WTC11 (cell line): ENCODE data around the gene DAB1.

Experiments used
- ATF3 ChIP-seq: sonication (generic); formaldehyde crosslinking; conservative IDR thresholded peaks from 2 replicates; pipeline ENCODE4 v1.8.1; 2022; ENCODE audit warnings: mild to moderate bottlenecking, missing genetic modification reagents
- CREB1 ChIP-seq: sonication (generic); formaldehyde crosslinking; IDR thresholded peaks from 2 replicates; pipeline ENCODE4 v1.8.0; 2023; ENCODE audit warnings: mild to moderate bottlenecking, missing genetic modification reagents
- CTCF ChIP-seq: fragments of 200-600 bp; IDR thresholded peaks from 2 replicates; pipeline ENCODE4 v1.8.0; 2022; ENCODE audit warnings: antibody characterized with exemption
- E2F5 ChIP-seq: sonication (generic); formaldehyde crosslinking; IDR thresholded peaks from 2 replicates; pipeline ENCODE4 v1.8.1; 2022; ENCODE audit warnings: mild to moderate bottlenecking, moderate library complexity, missing genetic modification reagents
- ETV6 ChIP-seq: sonication (generic); formaldehyde crosslinking; IDR thresholded peaks from 2 replicates; pipeline ENCODE4 v1.8.1; 2022; ENCODE audit warnings: mild to moderate bottlenecking, missing genetic modification reagents
- IRF1 ChIP-seq: sonication (generic); formaldehyde crosslinking; IDR thresholded peaks from 2 replicates; pipeline ENCODE4 v1.8.0; 2023; ENCODE audit warnings: missing genetic modification reagents
- MYBL2 ChIP-seq: sonication (generic); formaldehyde crosslinking; IDR thresholded peaks from 2 replicates; pipeline ENCODE4 v1.8.1; 2023; ENCODE audit warnings: mild to moderate bottlenecking, moderate library complexity, missing genetic modification reagents
- NFYB ChIP-seq: sonication (generic); formaldehyde crosslinking; conservative IDR thresholded peaks from 2 replicates; pipeline ENCODE4 v1.8.0; 2022; ENCODE audit warnings: low read depth, missing genetic modification reagents
- OVOL2 ChIP-seq: fragments of 250-450 bp; sonication (Bioruptor Pico); IDR thresholded peaks from 2 replicates; pipeline ENCODE4 v1.9.0; 2021; ENCODE audit warnings: mild to moderate bottlenecking, borderline replicate concordance
- SMAD3 ChIP-seq: sonication (generic); formaldehyde crosslinking; IDR thresholded peaks from 2 replicates; pipeline ENCODE4 v1.8.0; 2022; ENCODE audit warnings: missing genetic modification reagents, mild to moderate bottlenecking, borderline replicate concordance
- USF1 ChIP-seq: sonication (generic); formaldehyde crosslinking; IDR thresholded peaks from 2 replicates; pipeline ENCODE4 v1.8.0; 2022; ENCODE audit warnings: mild to moderate bottlenecking, missing genetic modification reagents
- ZNF138 ChIP-seq: sonication (generic); formaldehyde crosslinking; conservative IDR thresholded peaks from 2 replicates; pipeline ENCODE4 v1.8.1; 2022; ENCODE audit warnings: mild to moderate bottlenecking, moderate library complexity, missing genetic modification reagents
- ZNF263 ChIP-seq: sonication (generic); formaldehyde crosslinking; IDR thresholded peaks from 2 replicates; pipeline ENCODE4 v1.8.1; 2022; ENCODE audit warnings: low read depth, mild to moderate bottlenecking, moderate library complexity, missing genetic modification reagents
- ZNF425 ChIP-seq: fragments of 250-450 bp; sonication (Bioruptor Pico); conservative IDR thresholded peaks from 2 replicates; pipeline ENCODE4 v1.9.0; 2021; ENCODE audit warnings: mild to moderate bottlenecking

- TF ChIP-seq ATF3 (CRISPR knock-in tag) (no peak), CTCF (no peak), MYBL2 (CRISPR knock-in tag) (no peak), SMAD3 (CRISPR knock-in tag) (no peak), E2F5 (no peak), ZNF138 (CRISPR knock-in tag) (no peak), IRF1 (no peak), CREB1 (CRISPR knock-in tag) (no peak), USF1 (CRISPR knock-in tag) (no peak), ETV6 (no peak), ZNF425 (CRISPR knock-in tag) (no peak), ZNF263 (no peak), NFYB (no peak), OVOL2 (no peak)
Measured at GRCh38 chr1:57101209-57101608, 322.7 kb downstream of the DAB1 start.
